ENCODE results near the gene ANKRD12.
A peak's percentile ranks its signal among the peaks of the same experiment; 100 is the strongest.

ANKRD12 gene

GRCh38 chr18:9133225-9133624 is 3.4 kb upstream of the ANKRD12 start:
- in situ Hi-C loops (cut with HindIII; ENCODE audit: low sequenced_read_pairs) = no loop called here
- no peak for TF ChIP-seq CTCF (IDR thresholded peaks at IDR 0.05; ENCODE audit: low read depth, low read length, missing control alignments)
- DNase-seq (ENCODE audit: low read depth) = no peak
- H3K4me3 ChIP-seq (ENCODE audit: low read depth, low read length) = no peak overlapping the region

GRCh38 chr18:9135081-9135911 is 1.3 kb upstream of the ANKRD12 start:
- in situ Hi-C loops (cut with HindIII; ENCODE audit: low sequenced_read_pairs) = loop anchor here (5.0 kb wide), 1 partner anchor 47 kb away; no protein-coding TSS in a partner anchor
- TF ChIP-seq CTCF (IDR thresholded peaks at IDR 0.05; ENCODE audit: low read depth, low read length, missing control alignments) = no peak
- no peak for DNase-seq (ENCODE audit: low read depth)
- peak overlapping the region; percentile 64 for H3K4me3 ChIP-seq (ENCODE audit: low read depth, low read length)

- in situ Hi-C loops (cut with HindIII; ENCODE audit: low sequenced_read_pairs) = loop anchor here (5.0 kb wide), 1 partner anchor 46 kb away; no protein-coding TSS in a partner anchor
- no peak for DNase-seq (ENCODE audit: low read depth)
- H3K4me3 ChIP-seq (ENCODE audit: low read depth, low read length) = peak overlapping the region; percentile 64
- no peak for TF ChIP-seq CTCF (IDR thresholded peaks at IDR 0.05; ENCODE audit: low read depth, low read length, missing control alignments)
Measured at GRCh38 chr18:9135912-9136314, 668 bp upstream of the ANKRD12 start.

- H3K4me3 ChIP-seq (ENCODE audit: low read depth, low read length) = peak overlapping the region; percentile 64
- in situ Hi-C loops (cut with HindIII; ENCODE audit: low sequenced_read_pairs) = loop anchor here (5.0 kb wide), 1 partner anchor 45 kb away; no protein-coding TSS in a partner anchor
- no peak for DNase-seq (ENCODE audit: low read depth)
- no peak for TF ChIP-seq CTCF (IDR thresholded peaks at IDR 0.05; ENCODE audit: low read depth, low read length, missing control alignments)
Measured at GRCh38 chr18:9137168-9138066, 836 bp downstream of the ANKRD12 start.

GRCh38 chr18:9139400-9140039 is 2.9 kb downstream of the ANKRD12 start:
- H3K4me3 ChIP-seq (ENCODE audit: low read depth, low read length) = no peak overlapping the region
- DNase-seq (ENCODE audit: low read depth) = no peak
- no peak for TF ChIP-seq CTCF (IDR thresholded peaks at IDR 0.05; ENCODE audit: low read depth, low read length, missing control alignments)
- in situ Hi-C loops (cut with HindIII; ENCODE audit: low sequenced_read_pairs) = loop anchor here (5.0 kb wide), 1 partner anchor 43 kb away; no protein-coding TSS in a partner anchor

GRCh38 chr18:9140381-9140780 is 3.8 kb downstream of the ANKRD12 start:
- TF ChIP-seq CTCF (IDR thresholded peaks at IDR 0.05; ENCODE audit: low read depth, low read length, missing control alignments) = no peak
- in situ Hi-C loops (cut with HindIII; ENCODE audit: low sequenced_read_pairs) = no loop called here
- no peak for DNase-seq (ENCODE audit: low read depth)
- no peak overlapping the region for H3K4me3 ChIP-seq (ENCODE audit: low read depth, low read length)

All from astrocyte of the cerebellum (primary cell).